Breast epithelium (tissue), 4 donors: ENCODE data around the gene SLC22A31. TPM values are rescaled to one million over a fixed set of nuclear protein-coding genes. Genes with fewer than 3 reads are reported as not detected.
"Not testable (repeated sequence)": the region's sequence is repeated elsewhere in the genome, so short reads cannot be mapped to it uniquely, and the experiment has no call there.

ENCODE experiments used
- DNase-seq, 2 donors: peaks; one replicate each; pipeline ENCODE4 v3.0.0-alpha.2; 2019; ENCODE audit warnings: low spot score in 2 of 2
- H3K27ac ChIP-seq, 2 donors: fragments of 200-600 bp; sonication (generic) in 1 of 2; one replicate each; pipeline ENCODE4 v1.5.1; 2016 to 2019; ENCODE audit warnings: mild to moderate bottlenecking in 1 of 2
- H3K27me3 ChIP-seq, 2 donors: fragments of 200-600 bp; sonication (generic) in 1 of 2; one replicate each; pipeline versions ENCODE4 v1.5.1 to v1.6.0; 2017 to 2019; ENCODE audit warnings: control low read depth in 1 of 2, mild to moderate bottlenecking in 1 of 2
- H3K36me3 ChIP-seq: fragments of 200-600 bp; one replicate; pipeline ENCODE4 v1.5.1; 2019
- H3K4me1 ChIP-seq, 2 donors: fragments of 200-600 bp; sonication (generic); one replicate each; pipeline ENCODE4 v1.5.1; 2016 to 2019; ENCODE audit warnings: control low read depth in 1 of 2
- H3K4me3 ChIP-seq, 3 donors: fragments of 200-600 bp; sonication (generic); 1 replicate in 2 of 3; 2 replicates in 1 of 3; pipeline ENCODE4 v1.5.1; 2016 to 2019; ENCODE audit warnings: mild to moderate bottlenecking in 3 of 3, moderate library complexity in 2 of 3
- H3K9me3 ChIP-seq, 2 donors: fragments of 200-600 bp; sonication (generic) in 1 of 2; one replicate each; pipeline ENCODE4 v1.5.1; 2016 to 2019; ENCODE audit warnings: control low read depth in 1 of 2
- POLR2A ChIP-seq: fragments of 450-650 bp; IDR thresholded peaks from one replicate; pipeline ENCODE4 v1.6.1; 2016; ENCODE audit warnings: antibody characterized with exemption, mild to moderate bottlenecking, moderate library complexity
- POLR2AphosphoS5 ChIP-seq, 3 donors: sonication (generic); formaldehyde crosslinking; IDR thresholded peaks; one replicate each; pipeline ENCODE4 v1.6.1; 2017; ENCODE audit warnings: antibody characterized with exemption in 3 of 3
- intact Hi-C: fragments of 100-400 bp; cut with DNase I; formaldehyde crosslinking; loops from one replicate; pipeline ENCODE4 v1.15.1; 2023; ENCODE audit warnings: low total_unique reads
- total RNA-seq, 3 donors: library from RNA; depleted of rRNA; stranded (reverse); fragments of >200 nt; gene quantifications; one replicate each; pipeline ENCODE4 v1.1.0, GENCODE V29; 2016
- TF ChIP-seq, protein P1 (sequence below), 3 donors: fragments of 450-650 bp; IDR thresholded peaks; one replicate each; pipeline ENCODE4 v1.5.1; 2016 to 2017; ENCODE audit warnings: antibody characterized with exemption in 3 of 3, mild to moderate bottlenecking in 3 of 3, moderate library complexity in 3 of 3

The SLC22A31 gene
- total RNA-seq, 3 donors from 2014 or later: not detected

DNA sequence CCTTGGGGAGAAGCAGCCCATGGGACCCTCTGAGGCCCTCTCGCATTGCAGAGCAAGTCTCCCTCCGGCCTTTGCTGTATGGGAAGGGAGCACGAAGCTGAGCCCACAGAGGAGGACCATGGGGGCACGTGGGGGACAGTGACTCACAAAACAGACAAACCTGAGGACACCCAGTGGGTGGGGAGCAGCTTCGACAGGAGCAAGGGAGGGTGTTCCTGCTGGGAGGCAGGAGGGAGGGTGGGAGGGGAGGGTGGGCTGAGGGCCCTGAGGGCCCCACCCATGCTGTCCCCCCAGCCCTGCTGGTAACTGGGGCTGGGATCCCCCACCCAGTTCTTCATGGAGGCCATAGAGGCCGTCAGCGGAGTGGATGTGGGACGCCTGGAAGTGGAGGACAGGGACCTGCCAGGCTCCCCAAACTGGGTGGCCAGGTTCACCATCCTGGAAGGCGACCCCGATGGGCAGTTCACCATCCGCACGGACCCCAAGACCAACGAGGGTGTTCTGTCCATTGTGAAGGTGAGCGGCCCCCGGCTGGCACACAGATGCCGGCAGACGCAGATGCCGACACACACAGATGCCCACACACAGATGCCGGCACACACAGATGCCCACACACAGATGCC is 12.5 kb downstream of the SLC22A31 start:
- Histone ChIP-seq H3K4me1 (peaks cover 0 to 4% of the 10 kb centered on the region in 2 donors), H3K4me3 (no peak overlapping the region), H3K27ac (no peak overlapping the region), H3K27me3 (peaks cover 5 to 10% of the 10 kb centered on the region in 2 donors), H3K9me3 (no peaks in the 10 kb centered on the region), H3K36me3 (no peaks in the 10 kb centered on the region)
- intact Hi-C loops: no loop called here
- TF ChIP-seq POLR2AphosphoS5 (IDR thresholded peaks at IDR 0.05) (no peak), POLR2A (no peak)
- TF ChIP-seq, protein P1, sequence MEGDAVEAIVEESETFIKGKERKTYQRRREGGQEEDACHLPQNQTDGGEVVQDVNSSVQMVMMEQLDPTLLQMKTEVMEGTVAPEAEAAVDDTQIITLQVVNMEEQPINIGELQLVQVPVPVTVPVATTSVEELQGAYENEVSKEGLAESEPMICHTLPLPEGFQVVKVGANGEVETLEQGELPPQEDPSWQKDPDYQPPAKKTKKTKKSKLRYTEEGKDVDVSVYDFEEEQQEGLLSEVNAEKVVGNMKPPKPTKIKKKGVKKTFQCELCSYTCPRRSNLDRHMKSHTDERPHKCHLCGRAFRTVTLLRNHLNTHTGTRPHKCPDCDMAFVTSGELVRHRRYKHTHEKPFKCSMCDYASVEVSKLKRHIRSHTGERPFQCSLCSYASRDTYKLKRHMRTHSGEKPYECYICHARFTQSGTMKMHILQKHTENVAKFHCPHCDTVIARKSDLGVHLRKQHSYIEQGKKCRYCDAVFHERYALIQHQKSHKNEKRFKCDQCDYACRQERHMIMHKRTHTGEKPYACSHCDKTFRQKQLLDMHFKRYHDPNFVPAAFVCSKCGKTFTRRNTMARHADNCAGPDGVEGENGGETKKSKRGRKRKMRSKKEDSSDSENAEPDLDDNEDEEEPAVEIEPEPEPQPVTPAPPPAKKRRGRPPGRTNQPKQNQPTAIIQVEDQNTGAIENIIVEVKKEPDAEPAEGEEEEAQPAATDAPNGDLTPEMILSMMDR (IDR thresholded peaks at IDR 0.05): no peak
- no peak for DNase-seq

DNA sequence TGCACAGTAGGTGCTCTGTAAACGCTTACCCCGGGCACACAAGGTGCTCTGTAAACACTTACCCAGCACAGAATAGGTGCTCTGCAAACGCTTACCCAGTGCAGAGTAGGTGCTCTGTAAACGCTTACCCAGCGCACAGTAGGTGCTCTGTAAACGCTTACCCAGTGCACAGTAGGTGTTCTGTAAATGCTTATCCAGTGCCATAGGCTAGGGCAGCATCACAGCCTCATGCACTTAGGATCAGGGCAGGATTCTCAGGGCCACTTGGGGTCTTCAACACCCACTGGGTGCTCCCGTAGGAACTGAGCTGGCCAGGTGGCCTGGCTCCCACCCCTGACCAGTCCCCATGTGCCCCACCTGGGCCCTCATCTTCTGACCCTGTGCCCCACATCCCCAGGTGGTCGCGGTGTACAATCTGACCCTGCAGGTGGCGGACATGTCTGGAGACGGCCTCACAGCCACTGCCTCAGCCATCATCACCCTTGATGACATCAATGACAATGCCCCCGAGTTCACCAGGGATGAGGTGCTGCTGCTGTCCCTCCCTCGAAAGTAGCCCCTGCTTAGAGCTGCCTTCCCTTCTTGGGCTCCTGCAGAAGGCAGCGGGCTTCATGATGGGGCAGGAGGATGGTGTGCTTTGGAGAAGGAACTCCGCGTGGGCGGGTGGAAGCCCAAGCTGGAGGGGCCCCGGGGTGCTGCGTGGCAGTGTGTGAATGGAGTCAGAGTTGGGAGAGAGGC is 13.1 kb downstream of the SLC22A31 start:
- DNase-seq: no peak
- H3K9me3 ChIP-seq: no peaks in the 10 kb centered on the region
- intact Hi-C loops: no loop called here
- H3K27me3 ChIP-seq: peaks cover 5 to 10% of the 10 kb centered on the region in 2 donors
- H3K4me1 ChIP-seq: peaks cover 0 to 3% of the 10 kb centered on the region in 2 donors
- no peaks in the 10 kb centered on the region for H3K36me3 ChIP-seq
- TF ChIP-seq POLR2A: no peak
- no peak overlapping the region for H3K27ac ChIP-seq
- no peak overlapping the region for H3K4me3 ChIP-seq

DNA sequence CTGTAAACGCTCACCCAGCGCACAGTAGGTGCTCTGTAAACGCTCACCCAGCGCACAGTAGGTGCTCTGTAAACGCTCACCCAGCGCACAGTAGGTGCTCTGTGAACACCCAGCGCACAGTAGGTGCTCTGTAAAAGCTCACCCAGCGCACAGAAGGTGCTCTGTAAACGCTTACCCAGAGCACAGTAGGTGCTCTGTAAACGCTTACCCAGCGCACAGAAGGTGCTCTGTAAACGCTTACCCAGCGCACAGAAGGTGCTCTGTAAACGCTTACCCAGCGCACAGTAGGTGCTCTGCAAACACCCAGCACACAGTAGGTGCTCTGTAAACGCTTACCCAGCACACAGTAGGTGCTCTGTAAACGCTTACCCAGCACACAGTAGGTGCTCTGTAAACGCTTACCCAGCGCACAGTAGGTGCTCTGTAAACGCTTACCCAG is 13.7 kb downstream of the SLC22A31 start:
- H3K4me3 ChIP-seq, H3K9me3 ChIP-seq, H3K36me3 ChIP-seq, DNase-seq, H3K4me1 ChIP-seq, H3K27ac ChIP-seq, H3K27me3 ChIP-seq, intact Hi-C loops: not testable (repeated sequence)

DNA sequence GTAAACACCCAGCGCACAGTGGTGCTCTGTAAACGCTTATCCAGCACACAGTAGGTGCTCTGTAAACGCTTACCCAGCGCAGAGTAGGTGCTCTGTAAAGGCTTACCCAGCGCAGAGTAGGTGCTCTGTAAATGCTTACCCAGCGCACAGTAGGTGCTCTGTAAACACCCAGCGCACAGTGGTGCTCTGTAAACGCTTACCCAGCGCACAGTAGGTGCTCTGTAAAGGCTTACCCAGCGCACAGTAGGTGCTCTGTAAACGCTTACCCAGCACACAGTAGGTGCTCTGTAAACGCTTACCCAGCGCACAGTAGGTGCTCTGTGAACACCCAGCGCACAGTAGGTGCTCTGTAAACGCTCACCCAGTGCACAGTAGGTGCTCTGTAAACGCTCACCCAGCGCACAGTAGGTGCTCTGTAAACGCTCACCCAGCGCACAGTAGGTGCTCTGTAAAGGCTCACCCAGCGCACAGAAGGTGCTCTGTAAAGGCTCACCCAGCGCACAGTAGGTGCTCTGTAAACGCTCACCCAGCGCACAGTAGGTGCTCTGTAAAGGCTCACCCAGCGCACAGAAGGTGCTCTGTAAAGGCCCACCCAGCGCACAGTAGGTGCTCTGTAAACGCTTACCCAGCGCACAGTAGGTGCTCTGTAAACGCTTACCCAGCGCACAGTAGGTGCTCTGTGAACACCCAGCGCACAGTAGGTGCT is 14.3 kb downstream of the SLC22A31 start:
- H3K27ac ChIP-seq, H3K9me3 ChIP-seq, H3K36me3 ChIP-seq, intact Hi-C loops, H3K4me3 ChIP-seq, H3K4me1 ChIP-seq, H3K27me3 ChIP-seq, DNase-seq: not testable (repeated sequence)

DNA sequence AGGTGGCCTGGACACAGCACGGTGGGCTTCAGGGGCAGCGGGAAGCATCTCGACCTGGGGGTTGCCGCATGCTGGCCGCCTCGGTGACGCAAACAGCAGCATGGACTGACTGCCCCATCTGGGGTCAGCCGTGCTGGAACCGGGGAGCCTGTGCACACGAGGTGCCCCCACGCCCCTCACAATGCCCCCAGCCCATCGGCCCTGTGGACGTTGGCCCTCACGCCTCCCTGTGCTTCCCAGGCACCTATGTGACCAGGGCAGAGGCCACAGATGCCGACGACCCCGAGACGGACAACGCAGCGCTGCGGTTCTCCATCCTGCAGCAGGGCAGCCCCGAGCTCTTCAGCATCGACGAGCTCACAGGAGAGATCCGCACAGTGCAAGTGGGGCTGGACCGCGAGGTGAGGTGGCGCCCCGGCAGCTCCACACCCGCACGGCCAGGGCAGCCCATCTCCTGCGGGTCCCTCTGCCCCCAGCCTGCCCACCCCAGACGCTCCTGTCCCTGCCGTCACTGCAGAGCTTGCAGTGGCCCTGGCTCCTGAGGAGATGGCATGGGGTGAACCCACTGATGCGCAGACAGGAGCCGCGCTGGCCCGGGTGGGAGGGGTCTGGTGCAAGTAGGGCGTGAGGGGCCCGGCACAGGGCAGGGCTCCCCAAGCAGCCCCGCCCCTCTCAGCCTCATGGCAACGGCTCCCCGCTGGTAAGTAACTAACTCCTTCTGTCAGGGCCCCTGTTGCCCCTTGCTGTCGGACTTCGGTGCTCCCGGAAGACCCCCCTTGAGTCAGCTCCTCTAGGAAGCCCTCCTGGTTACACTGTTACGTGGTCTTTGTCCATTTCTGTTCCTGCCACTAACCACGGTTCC is 15.2 kb downstream of the SLC22A31 start:
- no peak for DNase-seq
- no peaks in the 10 kb centered on the region for H3K4me1 ChIP-seq
- intact Hi-C loops: no loop called here
- TF ChIP-seq, protein P1 (IDR thresholded peaks at IDR 0.05): no peak
- TF ChIP-seq POLR2AphosphoS5 (IDR thresholded peaks at IDR 0.05) (no peak), POLR2A (no peak)
- H3K4me3 ChIP-seq: no peak overlapping the region
- H3K36me3 ChIP-seq: no peaks in the 10 kb centered on the region
- no peak overlapping the region for H3K27ac ChIP-seq
- no peaks in the 10 kb centered on the region for H3K9me3 ChIP-seq
- peaks cover 2 to 3% of the 10 kb centered on the region in 2 donors for H3K27me3 ChIP-seq

DNA sequence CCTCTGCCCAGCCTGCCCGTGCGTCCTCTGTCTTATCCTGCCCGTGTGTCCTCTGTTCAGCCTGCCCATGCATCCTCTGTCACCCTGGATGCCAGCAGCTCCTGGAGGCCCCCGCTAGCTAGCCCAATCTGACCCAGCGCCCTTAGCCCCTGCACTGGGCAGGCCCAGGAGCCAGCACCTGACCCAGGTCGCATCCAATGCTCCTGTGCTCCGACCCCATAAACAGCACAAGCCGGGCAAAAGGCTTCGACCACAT is 15.7 kb downstream of the SLC22A31 start:
- Histone ChIP-seq H3K27ac (no peak overlapping the region), H3K4me1 (no peaks in the 10 kb centered on the region), H3K27me3 (peaks cover 3 to 6% of the 10 kb centered on the region in 2 donors), H3K36me3 (no peaks in the 10 kb centered on the region), H3K4me3 (no peak overlapping the region), H3K9me3 (no peaks in the 10 kb centered on the region)
- no peak for DNase-seq
- intact Hi-C loops: no loop called here
- no peak for TF ChIP-seq POLR2A
- TF ChIP-seq, protein P1 (IDR thresholded peaks at IDR 0.05): no peak
- no peak for TF ChIP-seq POLR2AphosphoS5 (IDR thresholded peaks at IDR 0.05)
